NOMO-1 treated with DMSO at 0.1 percent for 48 hours (cell line): ENCODE results near the gene DMD.
A peak's percentile ranks its signal among the peaks of the same experiment; 100 is the strongest.

Experiments
- DNase-seq: peaks from one replicate; lab custom pipeline; 2025; ENCODE audit not compliant: unreplicated experiment; lab: John Stamatoyannopoulos, UW

DMD gene

GRCh38 chrX:31796624-31797023, 1414.7 kb downstream of the DMD start:
- DNase-seq, result no peak

- DNase-seq, result no peak
Observed at GRCh38 chrX:31747411-31747810, 1463.9 kb downstream of the DMD start.

GRCh38 chrX:31743004-31743403, 1468.3 kb downstream of the DMD start:
- DNase-seq, result no peak

- no peak for DNase-seq
Observed at GRCh38 chrX:31717474-31717873, 1493.9 kb downstream of the DMD start.

GRCh38 chrX:31715675-31716074, 1495.7 kb downstream of the DMD start:
- DNase-seq, result no peak

- DNase-seq, result no peak
Observed at GRCh38 chrX:31714797-31715196, 1496.6 kb downstream of the DMD start.

GRCh38 chrX:31713120-31713519, 1498.2 kb downstream of the DMD start:
- DNase-seq, result no peak

GRCh38 chrX:31711166-31711565, 1500.2 kb downstream of the DMD start:
- DNase-seq, result no peak

GRCh38 chrX:31708116-31708515, 1503.2 kb downstream of the DMD start:
- no peak for DNase-seq

- DNase-seq, result no peak
Observed at GRCh38 chrX:31706466-31706865, 1504.9 kb downstream of the DMD start.

GRCh38 chrX:31705816-31706215, 1505.5 kb downstream of the DMD start:
- DNase-seq, result no peak

- no peak for DNase-seq
Observed at GRCh38 chrX:31704938-31705337, 1506.4 kb downstream of the DMD start.

GRCh38 chrX:31702222-31702621, 1509.1 kb downstream of the DMD start:
- DNase-seq, result no peak

GRCh38 chrX:31697294-31697916, 1513.9 kb downstream of the DMD start:
- no peak for DNase-seq

- no peak for DNase-seq
Observed at GRCh38 chrX:31679861-31680260, 1531.5 kb downstream of the DMD start.

GRCh38 chrX:31670245-31670644, 1541.1 kb downstream of the DMD start:
- DNase-seq, result no peak

- no peak for DNase-seq
Observed at GRCh38 chrX:31665454-31665853, 1545.9 kb downstream of the DMD start.

- DNase-seq, result no peak
Observed at GRCh38 chrX:31663172-31663571, 1548.2 kb downstream of the DMD start.

- no peak for DNase-seq
Observed at GRCh38 chrX:31661280-31661810, 1550.0 kb downstream of the DMD start.

GRCh38 chrX:31658360-31658759, 1553.0 kb downstream of the DMD start:
- DNase-seq, result peak; percentile 60

- DNase-seq, result no peak
Observed at GRCh38 chrX:31656013-31656412, 1555.3 kb downstream of the DMD start.

GRCh38 chrX:31653422-31653821, 1557.9 kb downstream of the DMD start:
- peak; percentile 34 for DNase-seq

- peak; percentile 86 for DNase-seq
Observed at GRCh38 chrX:31652650-31653049, 1558.7 kb downstream of the DMD start.
